ENCODE data around the gene SERTAD3.

DNA sequence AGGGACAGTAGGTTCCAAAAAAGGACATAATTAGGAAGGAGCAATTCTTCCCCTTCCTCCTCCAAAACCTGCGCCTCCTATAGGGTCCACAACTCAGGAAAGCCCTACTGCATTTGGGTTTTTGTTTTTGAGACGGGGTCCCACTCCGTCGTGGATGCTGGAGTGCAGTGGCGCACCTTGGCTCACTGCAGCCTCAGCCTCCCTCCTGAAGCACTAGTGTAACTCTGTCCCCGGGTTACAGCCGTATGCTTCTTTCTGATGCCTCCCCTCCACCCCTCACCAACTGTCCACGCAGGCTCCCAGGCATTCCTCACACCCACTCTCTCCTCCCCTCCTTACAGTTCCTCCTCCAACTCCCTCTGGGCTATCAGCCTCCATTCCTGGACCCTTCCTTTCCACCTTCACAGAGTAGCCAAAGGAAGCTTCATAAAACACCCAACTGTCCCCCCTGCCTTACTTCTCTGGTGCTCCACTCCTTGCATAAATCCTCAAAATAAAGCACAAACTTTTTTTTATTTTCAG is 2.2 kb upstream of the SERTAD3 start:
- TF ChIP-seq POLR2AphosphoS5 (IDR thresholded peaks at IDR 0.05; ENCODE audit: low read depth, low read length), result no peak
- TF ChIP-seq, protein P1, sequence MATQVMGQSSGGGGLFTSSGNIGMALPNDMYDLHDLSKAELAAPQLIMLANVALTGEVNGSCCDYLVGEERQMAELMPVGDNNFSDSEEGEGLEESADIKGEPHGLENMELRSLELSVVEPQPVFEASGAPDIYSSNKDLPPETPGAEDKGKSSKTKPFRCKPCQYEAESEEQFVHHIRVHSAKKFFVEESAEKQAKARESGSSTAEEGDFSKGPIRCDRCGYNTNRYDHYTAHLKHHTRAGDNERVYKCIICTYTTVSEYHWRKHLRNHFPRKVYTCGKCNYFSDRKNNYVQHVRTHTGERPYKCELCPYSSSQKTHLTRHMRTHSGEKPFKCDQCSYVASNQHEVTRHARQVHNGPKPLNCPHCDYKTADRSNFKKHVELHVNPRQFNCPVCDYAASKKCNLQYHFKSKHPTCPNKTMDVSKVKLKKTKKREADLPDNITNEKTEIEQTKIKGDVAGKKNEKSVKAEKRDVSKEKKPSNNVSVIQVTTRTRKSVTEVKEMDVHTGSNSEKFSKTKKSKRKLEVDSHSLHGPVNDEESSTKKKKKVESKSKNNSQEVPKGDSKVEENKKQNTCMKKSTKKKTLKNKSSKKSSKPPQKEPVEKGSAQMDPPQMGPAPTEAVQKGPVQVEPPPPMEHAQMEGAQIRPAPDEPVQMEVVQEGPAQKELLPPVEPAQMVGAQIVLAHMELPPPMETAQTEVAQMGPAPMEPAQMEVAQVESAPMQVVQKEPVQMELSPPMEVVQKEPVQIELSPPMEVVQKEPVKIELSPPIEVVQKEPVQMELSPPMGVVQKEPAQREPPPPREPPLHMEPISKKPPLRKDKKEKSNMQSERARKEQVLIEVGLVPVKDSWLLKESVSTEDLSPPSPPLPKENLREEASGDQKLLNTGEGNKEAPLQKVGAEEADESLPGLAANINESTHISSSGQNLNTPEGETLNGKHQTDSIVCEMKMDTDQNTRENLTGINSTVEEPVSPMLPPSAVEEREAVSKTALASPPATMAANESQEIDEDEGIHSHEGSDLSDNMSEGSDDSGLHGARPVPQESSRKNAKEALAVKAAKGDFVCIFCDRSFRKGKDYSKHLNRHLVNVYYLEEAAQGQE (IDR thresholded peaks at IDR 0.05; ENCODE audit: insufficient read depth in 1 of 2, low read depth in 2 of 2, low read length in 2 of 2), result no peak

Data from PFSK-1 (cell line).